IPS-11a (cell line): ENCODE data around the gene RNF4.
"Not testable (repeated sequence)": the region's sequence is repeated elsewhere in the genome, so short reads cannot be mapped to it uniquely, and the experiment has no call there.

Experiments used
- H3K4me3 ChIP-seq: one replicate; pipeline ENCODE4 v1.5.1; 2013; ENCODE audit warnings: low read depth, low read length, control low read depth

Gene RNF4, protein sequence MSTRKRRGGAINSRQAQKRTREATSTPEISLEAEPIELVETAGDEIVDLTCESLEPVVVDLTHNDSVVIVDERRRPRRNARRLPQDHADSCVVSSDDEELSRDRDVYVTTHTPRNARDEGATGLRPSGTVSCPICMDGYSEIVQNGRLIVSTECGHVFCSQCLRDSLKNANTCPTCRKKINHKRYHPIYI

DNA sequence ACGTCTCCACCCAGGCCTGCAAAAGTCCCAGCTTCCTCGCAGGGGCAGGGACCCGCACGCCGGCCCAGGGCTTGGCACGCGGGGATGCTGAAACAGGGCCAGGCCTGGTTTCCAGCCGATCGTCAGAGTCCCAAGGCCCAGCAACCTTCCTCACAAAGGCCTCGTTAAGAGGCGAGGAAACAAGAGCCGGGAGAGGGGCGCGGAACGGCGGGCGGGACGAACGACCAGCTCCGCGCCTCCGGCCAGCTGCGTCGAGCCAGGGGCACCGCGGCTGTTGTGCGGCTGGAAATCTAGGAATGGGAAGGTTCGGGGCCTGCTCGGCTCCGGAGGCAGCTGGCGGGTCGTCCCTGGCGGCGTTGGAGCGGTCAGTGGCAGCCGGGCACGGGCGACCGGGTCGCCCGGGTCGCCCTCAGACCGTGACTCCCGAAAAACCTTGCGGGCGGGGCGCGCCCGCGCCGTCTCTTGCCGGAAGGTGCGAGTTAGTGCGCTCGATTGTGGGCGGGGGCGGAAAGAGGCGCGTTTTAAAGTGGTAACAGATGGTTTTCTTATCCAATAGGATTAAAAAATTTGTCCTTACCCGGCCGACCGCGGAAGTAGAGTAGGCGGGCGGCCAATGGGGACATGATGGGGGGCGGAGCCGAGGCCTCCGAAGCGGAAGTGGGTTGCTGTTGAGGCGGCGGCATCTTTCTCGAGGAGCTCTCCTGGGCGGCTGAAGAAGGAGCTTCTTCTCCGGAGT, at the start of gene RNF4:
RNF4 (plus strand) TSS at position 651 of the 736 bp plus-strand sequence. CDS start 21,388 bp downstream, outside the sequence.
- H3K4me3 ChIP-seq, result peak within 1 kb of the TSS; percentile 84

DNA sequence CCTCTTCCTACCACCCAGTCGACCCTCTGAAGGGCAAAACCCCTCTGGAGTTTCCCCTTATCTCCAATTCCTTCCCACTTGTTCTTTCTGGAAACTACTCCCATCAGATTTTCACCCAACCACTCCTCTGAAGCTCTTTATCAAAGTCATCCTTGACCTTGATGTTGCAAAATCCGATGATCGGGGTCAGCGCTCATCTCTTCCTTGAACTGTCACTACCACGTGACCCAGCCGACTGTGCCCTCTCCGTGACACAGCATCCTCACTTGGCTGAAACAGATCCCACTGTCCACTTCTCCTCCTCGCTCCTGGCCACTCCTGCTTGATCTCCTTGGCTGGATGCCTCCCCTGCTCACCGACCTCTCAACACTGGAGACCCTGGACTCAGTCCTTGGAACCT, 49.1 kb upstream of the RNF4 start:
- H3K4me3 ChIP-seq, result no peak overlapping the region

DNA sequence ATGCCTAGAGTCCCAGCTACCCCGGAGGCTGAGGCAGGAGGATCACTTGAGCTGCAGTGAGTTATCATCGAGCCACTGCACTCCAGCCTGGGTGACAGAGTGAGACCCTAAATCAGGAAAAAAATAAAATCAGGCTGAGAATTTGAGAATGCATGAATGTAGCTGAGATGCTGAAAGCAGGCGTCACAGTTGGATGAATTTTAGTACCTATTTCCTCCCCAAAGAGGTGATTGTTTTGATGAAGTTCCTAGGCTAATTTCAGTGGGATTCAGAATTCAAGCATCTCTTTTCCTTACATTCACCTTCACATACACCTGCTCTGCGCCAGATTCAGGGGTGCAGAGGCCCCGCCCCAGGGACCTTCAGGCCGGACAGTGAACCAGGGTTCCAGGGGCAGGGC, 47.0 kb upstream of the RNF4 start:
- H3K4me3 ChIP-seq, result no peak overlapping the region

DNA sequence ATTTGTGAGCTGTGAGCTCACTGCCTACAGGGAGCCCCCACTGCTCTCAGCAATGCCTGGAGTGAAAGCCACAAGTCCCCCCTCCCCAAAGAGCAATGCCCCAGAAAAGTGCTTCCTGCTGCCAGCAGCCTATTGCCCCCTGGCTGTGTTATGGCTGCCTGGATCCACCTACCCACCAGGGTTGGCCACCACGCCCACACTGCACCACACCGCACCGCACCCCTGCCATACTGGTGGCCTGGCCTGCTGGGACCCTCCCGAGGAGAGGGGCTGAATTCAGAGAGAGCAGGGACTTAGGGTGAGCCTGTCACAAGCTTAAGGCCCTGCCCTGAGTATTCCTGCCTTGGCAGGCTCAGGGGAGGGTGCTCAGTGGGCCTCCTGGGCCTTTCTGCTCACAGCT, 45.8 kb upstream of the RNF4 start:
- no peak overlapping the region for H3K4me3 ChIP-seq

DNA sequence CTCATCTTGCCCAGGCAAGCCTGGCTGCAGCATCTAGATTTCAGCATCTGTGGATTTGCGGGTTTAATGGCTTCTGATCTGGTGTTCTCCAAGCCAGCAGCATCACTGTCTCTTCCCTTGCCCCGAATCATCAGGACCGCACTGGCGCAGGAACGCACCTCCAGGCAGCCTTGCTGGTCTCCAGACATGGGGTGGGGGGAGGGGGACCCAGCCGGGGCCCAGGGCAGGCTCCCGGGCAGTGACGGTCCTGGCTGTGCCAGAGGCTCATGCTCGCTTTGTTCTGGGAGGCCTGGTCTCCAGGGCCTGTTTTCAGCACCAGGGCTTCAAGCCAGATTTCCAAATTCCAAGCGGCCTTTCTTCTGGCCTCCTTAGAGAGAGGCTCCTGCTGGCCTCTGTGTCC, 45.2 kb upstream of the RNF4 start:
- H3K4me3 ChIP-seq, result no peak overlapping the region

DNA sequence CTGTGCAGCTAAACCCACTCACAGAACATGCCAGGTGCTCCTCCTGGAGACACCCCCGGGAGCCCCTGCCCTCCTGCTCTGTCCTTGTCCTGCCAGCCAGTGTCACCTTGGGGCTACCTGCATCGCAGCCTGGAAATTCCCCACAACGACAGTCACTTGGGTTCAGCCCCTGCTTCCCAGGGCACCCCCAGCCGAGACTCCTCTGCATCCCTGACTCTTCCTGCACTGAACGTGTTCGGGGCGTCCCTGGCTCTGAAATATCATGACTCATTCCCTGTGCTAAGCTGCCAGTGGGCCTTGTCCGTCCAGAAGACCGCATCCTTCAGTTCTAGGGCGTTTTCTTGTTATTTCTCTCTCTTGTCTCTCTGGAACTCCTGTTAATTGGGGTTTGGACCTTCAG, 44.3 kb upstream of the RNF4 start:
- no peak overlapping the region for H3K4me3 ChIP-seq

DNA sequence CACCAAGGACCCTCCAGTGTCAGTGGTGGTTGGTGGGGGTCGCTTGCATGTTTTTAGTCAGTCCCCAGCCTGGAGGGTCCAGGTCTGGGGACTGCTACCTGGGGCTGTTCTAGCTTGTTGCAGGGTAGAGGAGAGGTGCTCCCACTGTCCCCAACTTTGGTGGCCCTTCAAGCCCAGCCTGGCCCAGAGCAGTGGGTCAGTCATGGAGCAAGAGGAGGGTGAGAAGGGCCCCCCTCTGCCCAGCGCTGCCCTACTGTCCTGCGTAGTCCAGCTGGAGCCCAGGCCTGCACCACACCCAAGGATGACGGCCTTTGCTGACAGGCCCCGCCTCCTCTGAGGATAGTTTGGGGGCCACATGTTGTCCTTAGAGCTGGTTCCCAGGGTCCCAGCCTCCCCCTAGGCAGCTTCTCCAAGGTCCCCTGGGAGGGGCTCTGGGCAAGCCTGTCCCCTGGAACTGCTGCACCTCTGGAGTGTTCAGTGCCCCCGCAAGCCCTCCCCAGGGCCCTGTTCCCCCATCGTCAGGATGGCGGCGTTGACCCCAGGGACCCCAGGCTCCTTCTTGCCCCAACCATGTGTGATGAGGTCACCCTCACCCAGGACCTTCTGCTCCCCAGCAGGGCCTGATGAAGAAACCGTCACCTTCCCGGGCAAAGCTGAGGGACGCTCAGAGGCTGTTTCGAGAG, 43.4 kb upstream of the RNF4 start:
- no peak overlapping the region for H3K4me3 ChIP-seq

DNA sequence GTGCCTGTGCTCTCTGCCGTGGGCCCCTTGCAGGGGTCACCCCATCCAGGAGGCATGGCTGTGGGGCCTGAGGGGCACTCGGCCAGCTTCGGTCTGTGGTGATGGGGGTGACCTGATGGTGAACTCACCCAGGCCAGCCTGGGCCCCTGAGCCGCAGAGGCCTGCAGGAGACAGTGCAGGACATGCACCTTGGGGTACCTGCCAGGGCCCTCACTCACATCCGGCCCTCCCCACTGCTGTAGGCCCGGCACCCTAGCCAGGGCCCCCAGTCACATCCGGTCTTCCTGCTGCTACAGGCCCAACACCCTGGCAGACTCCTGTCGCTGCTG, 42.9 kb upstream of the RNF4 start:
- H3K4me3 ChIP-seq, result no peak overlapping the region

DNA sequence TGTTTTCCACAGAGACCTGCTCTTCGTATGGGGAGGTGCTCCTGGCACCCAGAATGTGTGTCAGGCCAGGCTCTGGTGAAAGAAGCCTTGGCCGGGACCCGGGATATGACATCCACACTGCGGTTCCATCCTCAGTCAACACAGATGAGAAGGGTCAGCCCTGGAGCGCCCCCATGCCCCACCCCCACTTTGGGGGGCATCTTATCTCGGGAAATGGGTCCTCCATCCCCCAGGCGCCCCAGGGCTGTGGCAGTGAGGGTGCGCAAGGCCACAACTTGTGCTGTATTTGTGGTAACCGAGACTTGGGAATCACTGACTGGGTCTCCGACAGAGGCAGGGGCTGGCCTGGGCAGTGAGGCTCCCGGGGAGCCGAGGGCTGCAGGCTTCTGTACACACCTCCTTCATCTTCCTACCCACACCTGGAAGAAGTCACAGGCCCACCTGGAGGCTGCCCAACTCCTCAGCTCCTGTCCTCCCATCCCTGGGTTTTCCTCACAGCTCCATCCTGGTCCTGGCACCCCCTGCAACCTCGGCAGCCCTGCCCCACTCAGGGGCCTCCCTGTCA, 42.1 kb upstream of the RNF4 start:
- H3K4me3 ChIP-seq, result no peak overlapping the region

DNA sequence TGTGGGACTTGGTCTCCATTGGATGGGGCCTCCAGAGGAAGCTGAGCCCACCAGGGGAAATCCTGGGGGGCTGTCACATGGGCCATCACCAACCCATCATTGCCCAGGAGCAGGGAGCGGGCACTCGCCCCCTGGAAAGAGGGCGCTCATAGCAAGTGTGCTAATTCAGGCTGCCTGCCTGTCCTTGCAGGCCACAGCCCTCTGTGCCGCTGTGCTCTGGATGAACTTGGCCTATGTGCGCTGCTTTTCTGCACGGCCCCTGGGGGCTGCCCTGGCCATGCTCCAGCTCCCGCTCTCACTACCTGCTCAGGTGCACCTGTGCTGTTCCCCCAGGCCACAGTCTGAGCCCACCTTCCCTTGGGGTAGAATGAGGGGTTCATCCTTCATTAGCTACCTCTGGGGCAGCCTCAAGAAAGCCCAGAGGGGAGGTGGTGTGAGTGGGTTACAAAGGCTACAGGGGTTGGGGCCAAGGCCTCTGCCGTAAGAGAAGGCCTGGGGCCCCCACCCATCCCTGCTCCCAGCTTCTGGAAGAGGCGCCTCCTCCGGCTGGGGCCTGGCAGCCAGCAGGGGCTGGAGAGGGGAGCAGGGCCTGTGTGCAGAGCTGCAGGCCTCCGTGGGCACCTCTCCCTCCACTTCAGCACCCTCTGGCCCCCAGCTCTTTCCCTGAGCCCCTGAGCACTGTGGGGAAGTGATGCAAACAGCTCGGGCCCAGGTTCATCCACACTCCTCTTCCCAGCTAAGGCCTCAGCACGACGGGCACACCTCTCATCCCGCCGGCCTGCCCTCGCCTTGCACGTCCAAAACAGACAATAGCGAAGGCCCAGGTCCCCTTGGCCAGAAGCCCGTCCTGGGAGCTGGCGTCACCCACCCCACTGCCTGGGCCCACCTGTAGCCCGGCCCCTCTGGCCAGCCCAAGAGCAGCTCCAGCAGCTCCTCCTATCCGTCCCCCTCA, 41.2 kb upstream of the RNF4 start:
- H3K4me3 ChIP-seq, result no peak overlapping the region

DNA sequence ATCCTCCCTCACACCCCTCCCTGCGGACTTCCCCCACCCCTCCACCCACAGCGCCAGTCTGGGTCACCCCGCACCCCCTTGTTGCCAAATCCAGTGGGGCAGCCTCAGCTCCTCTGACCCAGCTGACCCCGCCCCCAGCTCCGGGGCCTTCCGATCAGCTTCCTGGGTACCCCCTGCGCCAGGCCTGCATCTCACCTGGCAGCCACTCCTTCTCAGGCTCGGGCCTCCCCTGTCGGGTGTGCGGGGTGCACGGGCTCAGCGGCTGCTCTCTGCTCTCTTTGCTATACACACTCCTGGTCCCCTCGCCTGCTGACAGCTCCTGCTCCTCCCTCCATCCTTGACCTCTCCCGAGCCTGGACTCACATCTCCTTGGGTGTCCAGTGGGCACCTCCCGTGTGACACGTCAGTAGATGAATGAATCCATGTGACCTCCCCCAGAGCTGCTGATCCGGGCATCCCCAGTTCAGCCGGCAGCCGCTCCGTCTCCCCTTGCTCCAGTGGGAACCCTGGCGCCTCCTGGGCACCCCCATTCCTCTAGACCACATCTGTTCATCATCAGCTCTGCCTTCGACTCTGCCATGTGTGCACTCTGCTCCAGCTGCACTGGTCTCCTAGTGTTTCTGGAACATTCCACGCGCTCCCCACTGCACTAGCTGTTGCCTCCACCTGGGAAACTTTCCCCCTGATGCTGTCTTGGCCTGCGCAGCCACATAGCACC, 40.3 kb upstream of the RNF4 start:
- no peak overlapping the region for H3K4me3 ChIP-seq

DNA sequence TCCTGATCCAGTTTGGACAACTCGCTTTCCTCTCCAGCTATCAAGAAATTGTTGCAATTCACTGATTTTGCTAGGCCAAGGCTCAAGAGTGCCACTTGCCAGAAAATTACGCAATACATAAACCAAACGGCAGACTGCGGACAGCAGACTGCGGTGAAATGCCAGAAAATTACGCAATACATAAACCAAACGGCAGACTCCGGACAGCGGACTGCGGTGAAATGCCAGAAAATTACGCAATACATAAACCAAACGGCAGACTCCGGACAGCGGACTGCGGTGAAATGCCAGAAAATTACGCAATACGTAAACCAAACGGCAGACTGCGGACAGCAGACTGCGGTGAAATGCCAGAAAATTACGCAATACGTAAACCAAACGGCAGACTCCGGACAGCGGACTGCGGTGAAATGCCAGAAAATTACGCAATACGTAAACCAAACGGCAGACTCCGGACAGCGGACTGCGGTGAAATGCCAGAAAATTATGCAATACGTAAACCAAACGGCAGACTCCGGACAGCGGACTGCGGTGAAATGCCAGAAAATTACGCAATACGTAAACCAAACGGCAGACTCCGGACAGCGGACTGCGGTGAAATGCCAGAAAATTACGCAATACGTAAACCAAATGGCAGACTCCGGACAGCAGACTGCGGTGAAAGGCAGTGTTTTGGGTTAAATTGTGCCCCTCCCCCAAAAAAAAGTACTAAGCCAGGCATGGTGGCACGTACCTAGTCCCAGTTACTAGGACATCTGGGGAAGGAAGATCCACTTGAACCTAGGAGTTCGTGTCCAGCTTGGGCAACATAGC, 38.8 kb upstream of the RNF4 start:
- not testable (repeated sequence) for H3K4me3 ChIP-seq

DNA sequence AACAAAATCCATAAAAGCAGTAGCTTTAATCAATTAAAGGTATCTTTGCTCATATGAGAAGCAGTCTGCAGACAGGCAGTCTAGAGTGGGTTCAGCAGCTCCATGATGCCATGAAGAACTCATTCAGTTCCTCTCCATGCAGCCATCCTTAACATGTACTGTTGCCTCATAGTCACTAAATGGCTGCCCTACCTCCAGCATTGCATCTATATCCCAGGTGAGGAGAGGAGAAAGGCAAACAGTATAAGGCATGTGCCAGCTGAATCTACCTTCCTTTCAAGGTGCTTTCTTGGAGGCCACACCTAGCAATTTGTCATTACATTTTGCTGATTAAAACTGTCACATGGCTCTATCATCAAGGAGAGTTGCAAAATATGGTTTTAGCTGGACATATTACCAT, 36.9 kb upstream of the RNF4 start:
- H3K4me3 ChIP-seq, result no peak overlapping the region

DNA sequence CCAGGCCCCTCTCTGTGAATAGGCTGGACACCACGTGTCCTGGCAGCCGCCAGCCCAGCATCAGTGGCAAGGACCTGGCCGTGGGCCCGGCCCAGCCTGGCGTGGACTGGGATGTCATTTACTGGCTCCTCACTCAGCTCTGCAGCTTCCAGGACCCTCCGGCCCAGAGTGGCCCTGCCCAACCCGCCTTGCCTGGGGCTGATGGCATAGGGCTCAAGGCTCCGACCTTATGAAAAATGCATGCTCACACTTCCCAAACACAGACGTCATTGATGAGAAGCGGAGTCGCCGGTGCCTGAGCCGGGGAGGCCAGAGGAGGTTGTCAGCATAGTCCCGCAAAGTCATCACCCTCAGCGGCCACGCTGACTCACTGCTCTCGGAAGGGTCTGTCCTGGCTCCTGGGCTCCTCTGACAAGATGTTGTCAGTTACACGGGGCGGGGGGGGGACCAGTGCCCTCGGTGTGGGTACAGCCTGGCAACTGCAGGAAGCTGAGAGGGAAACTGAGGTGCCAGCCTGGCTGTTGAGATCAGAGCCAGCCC, 35.8 kb upstream of the RNF4 start:
- no peak overlapping the region for H3K4me3 ChIP-seq

DNA sequence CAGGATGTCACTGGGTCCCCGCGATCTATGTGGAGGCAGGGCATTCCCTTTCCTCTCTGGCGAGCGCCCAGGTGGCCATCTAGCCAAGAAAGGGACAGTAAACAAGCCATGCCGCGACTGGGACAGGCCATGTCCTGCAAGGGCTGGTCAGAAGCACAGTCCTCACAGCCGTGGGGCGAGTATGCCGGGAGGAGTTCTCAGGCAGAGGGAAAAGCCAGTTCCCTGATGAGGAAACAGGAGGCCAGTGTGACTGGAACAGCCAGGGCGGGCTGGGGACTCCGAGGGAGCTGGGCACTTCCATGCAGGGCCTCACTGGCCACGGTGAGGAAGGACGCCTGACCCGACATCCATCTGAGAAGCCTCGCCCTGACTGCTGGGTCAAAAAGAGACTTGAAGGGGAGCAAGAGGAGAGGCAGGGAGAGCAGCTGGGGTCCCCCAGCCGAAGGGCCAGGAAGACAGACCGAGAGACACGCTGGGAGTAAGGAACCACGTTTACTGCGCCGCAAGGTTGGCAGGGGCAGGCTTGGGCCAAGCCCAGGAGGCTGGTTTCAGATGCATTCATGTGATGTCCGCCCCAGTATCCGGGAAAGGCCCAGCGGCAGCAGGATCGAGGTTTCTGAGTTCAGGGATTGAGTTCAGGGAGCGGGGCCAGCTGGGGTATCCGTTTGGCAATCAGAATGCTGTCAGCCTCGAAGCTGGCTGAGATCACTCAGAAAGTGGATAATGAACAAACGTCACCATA, 35.1 kb upstream of the RNF4 start:
- H3K4me3 ChIP-seq, result no peak overlapping the region

DNA sequence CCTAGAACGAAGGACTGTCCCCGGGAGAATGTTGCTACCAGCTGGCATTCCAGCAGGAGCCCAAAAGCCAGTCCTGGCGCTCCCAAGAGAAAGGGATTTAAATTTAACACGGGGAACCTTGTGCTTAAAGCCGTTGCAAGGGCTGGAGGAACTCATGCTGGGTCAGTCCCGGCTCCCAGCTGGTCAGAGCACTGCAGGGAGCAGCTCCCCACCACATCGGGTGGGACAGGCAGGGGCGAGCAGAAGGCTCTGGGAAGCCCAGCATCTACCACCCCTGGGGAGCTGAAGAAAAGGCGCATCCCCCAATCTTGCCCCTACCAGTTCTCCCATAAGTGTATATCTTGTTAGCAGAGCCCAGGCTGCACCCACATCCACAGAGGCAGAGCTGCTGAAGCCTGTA, 34.5 kb upstream of the RNF4 start:
- no peak overlapping the region for H3K4me3 ChIP-seq

DNA sequence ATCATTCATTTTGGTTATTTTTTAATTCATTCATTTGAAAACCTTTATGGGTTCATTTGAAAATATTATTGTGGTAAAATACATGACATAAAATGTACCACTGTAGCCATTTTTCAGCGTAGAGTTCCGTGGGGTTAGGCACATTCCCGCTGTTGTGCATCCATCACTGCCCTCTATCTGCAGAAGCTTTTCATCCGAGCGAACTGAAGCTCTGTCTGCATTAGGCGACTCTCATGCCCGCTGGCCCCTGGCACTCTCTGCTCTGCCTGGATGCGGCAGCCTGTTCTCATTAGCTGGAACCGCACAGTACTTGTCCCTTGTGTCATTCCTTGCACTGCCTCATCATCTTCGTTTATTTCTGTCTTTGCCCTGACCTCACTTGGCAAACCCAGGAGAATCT, 32.6 kb upstream of the RNF4 start:
- no peak overlapping the region for H3K4me3 ChIP-seq

DNA sequence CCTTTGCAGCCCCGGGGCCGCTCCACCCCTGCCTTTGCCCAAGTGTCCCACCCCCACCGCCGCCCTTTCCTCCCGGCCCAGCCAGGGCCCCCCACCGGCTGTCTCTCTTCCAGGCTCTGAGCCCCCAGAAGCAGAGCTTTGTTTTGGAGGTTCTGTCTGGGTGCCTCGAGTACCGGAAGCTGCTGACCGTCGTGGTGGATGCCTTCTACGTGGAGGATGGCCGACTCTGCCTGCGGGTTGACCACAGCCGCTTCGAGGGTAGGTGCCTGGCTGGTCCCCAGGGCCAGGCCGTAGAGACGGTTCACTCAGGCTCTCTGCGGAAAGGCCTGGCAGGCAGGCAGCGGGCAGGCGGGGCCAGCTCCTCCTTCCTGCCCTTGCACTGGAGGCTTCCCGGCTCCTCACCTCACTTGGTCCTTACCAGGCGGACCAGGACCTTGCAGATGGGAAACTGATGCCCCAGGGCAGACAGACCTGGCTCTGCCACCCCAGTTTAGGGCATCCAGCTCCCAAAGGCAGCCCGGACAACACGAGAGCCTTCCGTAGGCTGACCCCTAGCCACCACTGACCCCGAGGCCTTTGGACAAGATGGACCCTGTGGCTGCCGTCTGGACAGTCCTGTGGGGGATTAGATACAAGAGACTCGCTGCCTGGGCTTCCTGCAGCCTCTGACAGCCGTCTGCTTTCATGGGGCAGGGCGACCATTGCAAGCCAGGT, 32.0 kb upstream of the RNF4 start:
- H3K4me3 ChIP-seq, result no peak overlapping the region
